Stimulated activated naive B cell treated with anti-CD40 and anti-IgM and Interleukin-4, amounts not matched to agents 10 μg/mL and 1 μg/mL and 100 μg/mL, for 72 hours (primary cell): ENCODE data around the gene RFPL3.
"Not testable (repeated sequence)": the region's sequence is repeated elsewhere in the genome, so short reads cannot be mapped to it uniquely, and the experiment has no call there.

ENCODE experiments used
- ATAC-seq, 2 donors: fragments of 150-1000 bp; cut with Tn5 transposase; replicated peaks; 2 replicates each; pipeline ENCODE4 v1.10.0; 2021; ENCODE audit warnings: moderate library complexity in 1 of 2
- DNase-seq: peaks from one replicate; pipeline ENCODE4 v3.0.0; 2021
- H3K27ac Mint-ChIP-seq: one replicate; pipeline ENCODE4 v1.8.0; 2022; ENCODE audit warnings: mild to moderate bottlenecking, mixed read lengths
- H3K27me3 Mint-ChIP-seq, 2 donors: one replicate each; pipeline ENCODE4 v1.8.0; 2022; ENCODE audit warnings: mixed read lengths in 2 of 2
- H3K36me3 Mint-ChIP-seq, 2 donors: one replicate each; pipeline ENCODE4 v1.8.0; 2022; ENCODE audit warnings: mixed read lengths in 2 of 2, mild to moderate bottlenecking in 1 of 2
- H3K4me1 Mint-ChIP-seq, 2 donors: one replicate each; pipeline ENCODE4 v1.8.0; 2022; ENCODE audit warnings: mixed read lengths in 2 of 2, mild to moderate bottlenecking in 1 of 2
- H3K4me3 Mint-ChIP-seq, 2 donors: one replicate each; pipeline ENCODE4 v1.8.0; 2022; ENCODE audit warnings: mild to moderate bottlenecking in 2 of 2, mixed read lengths in 2 of 2, moderate library complexity in 1 of 2
- H3K9me3 Mint-ChIP-seq, 2 donors: one replicate each; pipeline ENCODE4 v1.8.0; 2022; ENCODE audit warnings: mixed read lengths in 2 of 2, mild to moderate bottlenecking in 1 of 2

Gene RFPL3

DNA sequence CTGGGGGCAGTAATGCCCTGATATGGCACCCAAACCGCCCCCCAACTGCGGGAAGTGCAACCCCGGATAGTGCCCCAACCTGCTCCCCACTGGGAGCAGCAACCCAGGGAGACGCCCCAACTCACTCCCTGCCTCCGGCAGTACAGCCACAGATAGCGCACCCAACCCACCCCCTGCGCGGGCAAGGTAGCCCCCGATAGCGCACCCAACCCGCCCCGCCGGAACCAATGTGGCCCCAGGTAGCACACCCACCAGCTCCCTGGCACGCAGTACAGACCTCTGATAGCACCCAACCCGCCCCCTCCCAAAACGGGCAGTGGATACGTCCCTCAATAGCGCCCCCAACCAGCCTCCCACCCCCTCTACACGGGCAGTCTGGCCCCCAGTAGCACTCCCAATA, 3.8 kb upstream of the RFPL3 start:
- ATAC-seq (no peak), DNase-seq (no peak)
- H3K27me3 Mint-ChIP-seq = peaks cover 4 to 15% of the 10 kb centered on the region in 2 donors
- H3K9me3 Mint-ChIP-seq = peaks cover 8 to 10% of the 10 kb centered on the region in 2 donors
- H3K4me1 Mint-ChIP-seq = no peaks in the 10 kb centered on the region
- H3K27ac Mint-ChIP-seq = no peak overlapping the region
- H3K4me3 Mint-ChIP-seq = no peak overlapping the region
- no peaks in the 10 kb centered on the region for H3K36me3 Mint-ChIP-seq

DNA sequence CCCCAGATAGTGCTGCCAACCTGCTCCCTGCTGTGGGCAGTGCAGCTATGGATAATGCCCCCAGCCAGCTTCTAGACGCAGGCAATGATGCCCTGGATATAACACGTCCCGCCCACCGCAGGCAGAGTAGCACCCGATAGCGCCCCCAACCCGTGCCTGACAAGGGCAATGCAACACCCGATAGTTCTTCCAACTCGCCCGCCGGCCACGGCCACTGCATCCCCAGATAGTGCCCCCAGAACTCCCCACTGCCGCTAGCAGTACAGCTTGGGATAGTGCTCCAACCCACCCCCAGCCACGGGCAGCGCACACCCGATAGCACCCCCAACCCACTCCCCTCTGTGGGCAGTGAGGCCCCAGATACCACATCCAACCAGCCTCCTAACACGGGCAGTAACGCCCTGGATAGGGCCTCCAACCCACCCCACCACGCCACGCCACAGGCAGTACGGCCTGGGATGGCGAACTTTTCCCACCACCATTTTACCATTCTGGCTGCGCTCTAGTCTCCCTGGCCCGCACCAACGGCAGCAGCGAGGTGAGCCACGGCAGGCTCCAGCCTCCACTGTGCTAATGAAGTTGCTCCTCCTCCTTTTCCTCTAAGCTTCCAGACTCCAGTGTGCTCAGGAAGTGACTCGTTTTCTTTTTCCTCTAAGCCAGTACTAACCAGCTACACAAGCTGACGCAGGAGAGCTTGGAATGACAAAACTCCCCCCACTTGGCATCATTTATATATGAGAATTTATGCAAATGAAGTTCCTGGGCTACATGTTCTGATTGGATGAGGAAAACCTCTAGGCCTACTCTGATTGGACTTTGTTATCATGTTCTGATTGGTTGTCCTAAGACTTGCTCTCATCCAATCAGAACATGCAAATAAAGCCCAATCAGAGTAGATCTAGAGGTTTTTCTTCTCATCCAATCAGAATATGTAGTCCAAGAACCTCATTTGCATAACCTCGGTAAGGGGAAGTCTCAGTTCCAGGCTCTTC, 3.0 kb upstream of the RFPL3 start:
- peaks cover 4 to 15% of the 10 kb centered on the region in 2 donors for H3K27me3 Mint-ChIP-seq
- no peak overlapping the region for H3K27ac Mint-ChIP-seq
- H3K4me1 Mint-ChIP-seq = no peaks in the 10 kb centered on the region
- no peak for DNase-seq
- peaks cover 0 to 3% of the 10 kb centered on the region in 2 donors for H3K36me3 Mint-ChIP-seq
- peak in 1 of 2 donors; percentile 31 for ATAC-seq
- peaks cover 8 to 10% of the 10 kb centered on the region in 2 donors for H3K9me3 Mint-ChIP-seq
- H3K4me3 Mint-ChIP-seq = no peak overlapping the region

DNA sequence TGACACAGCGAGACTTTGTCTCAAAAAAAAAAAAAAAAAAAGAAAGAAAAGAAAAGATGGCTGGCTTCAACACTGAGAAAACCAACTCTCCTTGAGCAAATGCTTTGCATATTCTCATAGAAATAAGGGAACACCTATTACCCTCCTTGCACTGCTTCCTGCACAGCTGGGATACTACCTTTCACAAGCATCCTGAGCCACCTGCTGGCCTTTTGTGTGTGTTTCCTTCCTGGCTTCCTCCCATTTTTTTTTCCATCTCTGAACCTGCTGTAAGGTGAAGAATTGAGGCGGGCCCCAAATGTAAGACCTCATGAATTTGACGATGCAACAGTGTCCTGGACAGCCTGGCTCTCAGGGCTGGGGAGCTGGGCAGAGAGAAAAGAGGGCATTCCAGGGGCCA, 1.9 kb upstream of the RFPL3 start:
- H3K27me3 Mint-ChIP-seq = peaks cover 4 to 15% of the 10 kb centered on the region in 2 donors
- no peak overlapping the region for H3K4me3 Mint-ChIP-seq
- peaks cover 8 to 10% of the 10 kb centered on the region in 2 donors for H3K9me3 Mint-ChIP-seq
- DNase-seq (no peak), ATAC-seq (no peak)
- peaks cover 0 to 10% of the 10 kb centered on the region in 2 donors for H3K36me3 Mint-ChIP-seq
- H3K27ac Mint-ChIP-seq = no peak overlapping the region
- H3K4me1 Mint-ChIP-seq = no peaks in the 10 kb centered on the region

DNA sequence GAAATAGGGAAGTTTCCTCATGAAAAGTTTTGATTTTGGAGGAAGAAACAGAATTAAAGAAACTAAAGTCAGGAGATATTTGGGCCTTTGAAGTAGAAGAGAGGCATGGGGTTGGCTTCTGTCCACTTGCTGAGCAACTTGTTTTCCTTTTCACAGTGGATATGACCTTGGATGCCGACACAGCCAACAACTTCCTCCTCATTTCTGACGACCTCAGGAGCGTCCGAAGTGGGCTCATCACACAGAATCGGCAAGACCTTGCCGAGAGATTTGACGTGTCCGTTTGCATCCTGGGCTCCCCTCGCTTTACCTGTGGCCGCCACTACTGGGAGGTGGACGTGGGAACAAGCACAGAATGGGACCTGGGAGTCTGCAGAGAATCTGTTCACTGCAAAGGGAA, 2.4 kb downstream of the RFPL3 start:
- not testable (repeated sequence) for H3K27ac Mint-ChIP-seq, H3K9me3 Mint-ChIP-seq, H3K4me3 Mint-ChIP-seq, ATAC-seq, H3K4me1 Mint-ChIP-seq, DNase-seq
- peaks cover 0 to 14% of the 10 kb centered on the region in 2 donors for H3K36me3 Mint-ChIP-seq
- peaks cover 4 to 21% of the 10 kb centered on the region in 2 donors for H3K27me3 Mint-ChIP-seq

DNA sequence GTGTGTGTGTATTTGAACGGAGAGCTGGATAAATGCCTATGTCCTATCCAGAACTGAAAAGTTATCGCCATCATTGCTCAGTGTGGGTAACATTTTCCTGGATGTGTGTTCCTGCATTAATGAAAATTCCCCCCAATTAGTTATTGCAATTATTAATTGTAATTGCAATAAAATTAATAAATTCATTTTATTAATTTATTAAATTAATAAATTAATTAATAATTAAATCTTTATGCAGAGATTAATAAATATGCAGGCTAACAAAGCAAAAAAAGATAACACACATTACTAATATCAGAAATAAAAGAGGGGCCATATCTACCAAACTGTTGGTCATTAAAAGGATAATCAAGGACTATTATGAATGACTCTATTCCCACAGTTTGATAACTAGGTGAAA, 3.6 kb downstream of the RFPL3 start:
- peaks cover 4 to 22% of the 10 kb centered on the region in 2 donors for H3K27me3 Mint-ChIP-seq
- DNase-seq = no peak
- H3K9me3 Mint-ChIP-seq = no peaks in the 10 kb centered on the region
- H3K27ac Mint-ChIP-seq = no peak overlapping the region
- no peak for ATAC-seq
- no peaks in the 10 kb centered on the region for H3K4me1 Mint-ChIP-seq
- H3K4me3 Mint-ChIP-seq = no peak overlapping the region
- H3K36me3 Mint-ChIP-seq = peaks cover 0 to 14% of the 10 kb centered on the region in 2 donors

DNA sequence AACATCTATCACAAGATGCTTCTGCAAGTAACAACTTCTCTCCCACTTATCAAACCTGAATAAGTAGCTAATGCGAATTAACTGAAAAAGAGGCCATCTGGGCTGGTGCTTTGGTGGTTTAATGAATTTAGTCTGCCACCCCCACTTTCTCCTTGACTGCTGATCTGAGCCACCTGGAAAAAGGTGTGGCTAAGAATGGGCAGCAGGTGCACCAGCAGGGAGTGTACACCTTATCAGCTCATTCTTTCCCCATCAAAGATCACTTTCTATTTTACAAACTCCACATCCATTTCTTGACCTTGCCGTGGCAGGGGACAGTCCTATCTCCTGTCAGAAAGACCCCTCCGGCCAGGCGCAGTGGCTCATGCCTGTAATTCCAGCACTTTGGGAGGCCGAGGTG, 6.5 kb downstream of the RFPL3 start:
- Mint-ChIP-seq H3K36me3 (peaks cover 0 to 23% of the 10 kb centered on the region in 2 donors), H3K4me3 (no peak overlapping the region), H3K9me3 (no peaks in the 10 kb centered on the region), H3K27ac (peak overlapping the region; percentile 28), H3K27me3 (peaks cover 8 to 13% of the 10 kb centered on the region in 2 donors), H3K4me1 (no peaks in the 10 kb centered on the region)
- ATAC-seq (no peak), DNase-seq (no peak)

DNA sequence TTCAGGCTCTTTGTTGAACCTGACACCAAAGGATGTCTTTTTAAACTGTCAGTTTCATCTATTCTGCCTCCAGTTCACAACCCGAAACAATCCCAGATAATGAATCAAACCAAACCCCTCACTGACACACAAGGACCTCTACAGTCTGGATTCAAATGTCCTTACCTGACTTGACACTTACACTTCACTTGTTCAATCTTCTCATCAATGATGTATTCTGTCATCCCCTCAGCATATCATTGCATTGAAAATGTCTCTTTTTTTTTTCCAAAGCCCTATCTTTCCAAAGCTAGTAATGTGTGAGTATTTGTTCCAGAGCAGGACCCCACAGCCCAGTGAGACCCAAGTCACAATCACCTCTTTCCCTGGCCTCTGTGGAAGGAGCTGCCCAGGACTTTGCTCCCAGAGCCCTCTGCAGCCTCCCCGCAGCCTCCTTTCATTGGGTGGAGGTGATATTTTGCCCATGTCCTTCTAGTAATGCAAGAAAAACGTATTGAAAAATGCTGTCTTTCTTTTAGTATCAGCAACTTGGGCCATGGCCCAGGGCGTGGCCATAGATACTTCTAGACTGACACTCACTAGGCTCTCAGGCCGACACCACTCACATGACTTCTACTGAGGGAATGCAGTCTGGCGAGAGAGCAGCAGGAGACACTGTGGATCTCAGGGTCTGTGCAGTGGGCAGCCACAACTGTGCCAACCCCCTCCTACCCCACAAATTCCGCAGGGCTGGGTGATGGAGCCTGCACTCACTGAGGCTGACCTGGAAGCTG, 18.2 kb downstream of the RFPL3 start:
- Mint-ChIP-seq H3K36me3 (peaks cover 9 to 36% of the 10 kb centered on the region in 2 donors), H3K27ac (no peak overlapping the region), H3K4me1 (no peaks in the 10 kb centered on the region), H3K4me3 (no peak overlapping the region), H3K27me3 (no peaks in the 10 kb centered on the region), H3K9me3 (no peaks in the 10 kb centered on the region)
- ATAC-seq = no peak
- no peak for DNase-seq

DNA sequence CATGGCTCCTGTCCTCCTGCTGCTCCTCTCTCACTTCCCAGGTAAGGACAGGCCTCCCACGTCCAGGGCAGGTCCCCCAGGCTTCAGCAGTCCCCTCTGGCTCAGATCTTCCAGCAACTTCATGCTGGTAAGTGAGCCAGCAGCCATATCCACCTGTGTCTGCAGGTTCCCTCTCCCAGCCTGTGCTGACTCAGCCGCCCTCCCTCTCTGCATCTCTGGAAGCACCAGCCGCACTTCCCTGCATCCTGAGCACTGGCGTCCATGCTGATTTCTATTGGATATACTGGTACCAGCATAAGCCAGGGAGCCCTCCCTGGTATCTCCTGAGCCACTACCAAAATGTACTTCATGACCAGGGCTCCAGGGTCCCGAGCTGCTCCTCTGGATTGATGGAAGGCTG, 19.0 kb downstream of the RFPL3 start:
- H3K27ac Mint-ChIP-seq = no peak overlapping the region
- no peak for ATAC-seq
- no peaks in the 10 kb centered on the region for H3K27me3 Mint-ChIP-seq
- H3K36me3 Mint-ChIP-seq = peaks cover 9 to 41% of the 10 kb centered on the region in 2 donors
- H3K9me3 Mint-ChIP-seq = no peaks in the 10 kb centered on the region
- H3K4me1 Mint-ChIP-seq = no peaks in the 10 kb centered on the region
- no peak for DNase-seq
- H3K4me3 Mint-ChIP-seq = no peak overlapping the region

DNA sequence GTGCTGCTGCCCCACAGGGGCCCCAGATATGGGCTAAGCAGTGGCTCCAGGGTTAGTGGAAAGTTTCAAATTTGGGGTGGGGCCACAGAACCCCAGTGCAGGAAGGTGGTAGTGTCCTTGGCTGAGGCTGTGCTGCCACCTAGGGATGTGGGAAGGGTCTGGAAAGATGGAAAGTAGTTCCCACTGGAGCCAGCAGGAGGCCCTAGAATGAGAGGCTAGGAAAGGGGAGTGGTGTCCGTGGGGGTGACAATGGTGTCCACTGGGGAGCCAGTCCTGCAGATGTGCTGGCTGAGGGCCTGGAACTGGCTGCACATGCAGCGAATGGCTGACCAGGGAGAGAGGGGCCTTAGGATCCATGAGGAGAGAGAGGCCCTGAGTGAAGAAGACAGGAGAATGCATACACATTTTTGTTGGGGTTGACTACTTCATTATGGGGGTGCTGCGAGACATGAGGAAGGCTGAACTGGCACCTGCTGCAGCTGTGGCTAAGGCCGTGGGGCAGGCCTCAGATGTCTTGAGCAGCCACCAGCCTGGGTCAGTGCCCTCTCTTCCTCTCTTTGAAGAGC, 21.1 kb downstream of the RFPL3 start:
- Mint-ChIP-seq H3K4me3 (no peak overlapping the region), H3K36me3 (peaks cover 9 to 43% of the 10 kb centered on the region in 2 donors), H3K27me3 (no peaks in the 10 kb centered on the region), H3K4me1 (no peaks in the 10 kb centered on the region), H3K27ac (peak overlapping the region; percentile 57), H3K9me3 (no peaks in the 10 kb centered on the region)
- peak in 1 of 2 donors; percentile 34 for ATAC-seq
- DNase-seq = no peak

DNA sequence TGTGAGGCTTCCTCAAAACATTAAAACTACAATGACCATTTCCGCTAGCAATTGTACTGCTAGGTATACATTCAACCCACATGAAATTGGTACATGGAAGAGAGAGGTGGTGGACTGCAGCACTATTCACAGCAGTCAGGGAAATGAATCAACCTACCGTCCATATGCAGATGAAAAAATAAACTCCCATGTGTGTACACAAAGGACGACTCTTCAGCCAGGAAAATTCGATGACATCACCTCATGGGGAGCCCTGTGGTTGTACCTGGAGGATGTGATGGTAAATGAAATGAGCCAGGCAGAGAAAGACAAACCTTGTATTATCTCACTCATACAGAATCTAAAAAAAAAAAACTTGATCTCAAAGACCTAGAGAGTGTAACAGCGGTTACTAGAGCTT, 23.3 kb downstream of the RFPL3 start:
- Mint-ChIP-seq H3K27me3 (no peaks in the 10 kb centered on the region), H3K36me3 (peaks cover 7 to 50% of the 10 kb centered on the region in 2 donors), H3K27ac (no peak overlapping the region), H3K9me3 (no peaks in the 10 kb centered on the region), H3K4me3 (no peak overlapping the region), H3K4me1 (no peaks in the 10 kb centered on the region)
- ATAC-seq = no peak
- DNase-seq = no peak

DNA sequence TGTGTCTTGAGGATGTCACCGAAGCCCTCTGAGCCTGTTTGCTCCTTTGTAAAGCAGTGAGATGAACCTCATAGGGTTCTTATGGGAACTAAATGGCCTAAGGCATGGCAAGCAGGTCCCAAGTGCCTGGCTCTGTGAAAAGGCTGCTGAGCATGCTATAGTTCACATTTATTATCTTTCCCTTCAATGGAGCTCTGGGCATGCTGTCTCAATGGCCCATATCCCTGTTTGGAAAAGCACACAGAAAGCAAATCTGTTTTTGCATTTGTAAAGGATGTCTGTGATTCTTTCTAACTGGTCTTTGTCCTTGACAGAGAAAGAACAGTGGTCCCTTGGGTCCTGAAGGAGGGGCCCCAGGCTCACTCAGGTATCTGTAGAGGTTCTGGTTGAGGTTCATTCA, 28.0 kb downstream of the RFPL3 start:
- Mint-ChIP-seq H3K4me3 (no peak overlapping the region), H3K4me1 (peaks cover 0 to 1% of the 10 kb centered on the region in 2 donors), H3K27ac (no peak overlapping the region), H3K36me3 (peaks cover 13 to 62% of the 10 kb centered on the region in 2 donors), H3K27me3 (no peaks in the 10 kb centered on the region), H3K9me3 (no peaks in the 10 kb centered on the region)
- DNase-seq (no peak), ATAC-seq (no peak)

DNA sequence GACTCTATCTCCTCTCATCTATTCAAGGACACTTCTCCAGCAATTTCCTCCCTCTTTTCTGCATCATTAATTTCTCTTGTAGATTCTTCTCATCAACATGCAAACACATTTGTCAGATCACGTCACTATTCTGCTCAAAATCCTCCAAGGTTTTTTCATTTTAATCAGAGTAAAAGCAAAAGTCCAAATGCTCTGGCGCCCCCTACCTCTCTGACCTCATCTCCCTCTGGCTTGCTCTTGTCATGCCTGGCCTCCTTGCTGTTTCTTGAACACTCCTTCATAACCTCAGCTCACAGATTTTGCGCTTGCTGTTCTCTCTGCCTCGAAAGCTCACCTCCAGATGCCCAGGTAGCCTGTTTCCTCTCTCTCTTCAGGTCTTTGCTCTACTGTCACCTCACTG, 32.0 kb downstream of the RFPL3 start:
- Mint-ChIP-seq H3K36me3 (peaks cover 19 to 74% of the 10 kb centered on the region in 2 donors), H3K27me3 (no peaks in the 10 kb centered on the region), H3K27ac (no peak overlapping the region), H3K4me1 (peaks cover 0 to 1% of the 10 kb centered on the region in 2 donors), H3K9me3 (no peaks in the 10 kb centered on the region), H3K4me3 (no peak overlapping the region)
- ATAC-seq (peak in 1 of 2 donors; percentile 57), DNase-seq (no peak)

DNA sequence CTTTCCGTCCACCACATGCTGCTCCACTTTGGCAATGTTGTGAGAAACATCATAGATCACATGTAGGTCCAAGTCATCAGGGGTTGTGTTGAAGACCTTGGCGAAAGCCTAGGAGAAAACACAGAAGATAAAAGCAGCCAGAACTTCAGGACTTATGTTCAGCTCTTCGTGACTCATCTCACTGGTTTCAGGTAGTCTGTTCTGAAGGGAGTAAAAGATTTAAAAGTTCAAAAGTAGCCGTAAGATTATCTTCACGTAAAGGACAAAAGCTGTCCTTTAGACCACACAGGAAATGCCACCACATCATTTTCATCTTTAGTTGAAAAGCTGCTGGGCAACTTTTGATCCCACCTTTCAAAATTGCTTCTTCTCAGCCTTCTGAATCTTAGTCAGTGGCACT, 37.4 kb downstream of the RFPL3 start:
- no peaks in the 10 kb centered on the region for H3K27me3 Mint-ChIP-seq
- DNase-seq = no peak
- peaks cover 23 to 63% of the 10 kb centered on the region in 2 donors for H3K36me3 Mint-ChIP-seq
- no peak for ATAC-seq
- H3K27ac Mint-ChIP-seq = no peak overlapping the region
- no peak overlapping the region for H3K4me3 Mint-ChIP-seq
- H3K4me1 Mint-ChIP-seq = peaks cover 0 to 2% of the 10 kb centered on the region in 2 donors
- no peaks in the 10 kb centered on the region for H3K9me3 Mint-ChIP-seq

DNA sequence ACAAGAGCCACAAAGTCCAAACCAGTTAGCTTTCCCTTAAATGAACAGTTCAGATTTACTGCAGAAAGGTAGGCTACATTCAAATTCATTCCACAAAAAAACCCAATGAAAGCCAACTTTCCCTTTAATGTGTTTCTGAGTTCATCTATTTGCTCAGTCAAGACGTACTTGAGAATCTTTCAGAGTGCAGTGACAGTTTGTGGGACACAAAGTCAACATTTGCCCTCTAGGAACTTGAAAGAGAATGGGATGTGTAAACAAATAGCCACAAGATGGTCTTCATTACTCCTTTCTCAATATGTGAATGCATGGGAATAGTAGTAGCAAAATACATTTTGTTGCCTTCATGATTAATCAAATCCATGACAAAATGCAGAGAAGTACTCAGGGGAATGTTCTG, 38.6 kb downstream of the RFPL3 start:
- Mint-ChIP-seq H3K4me3 (no peak overlapping the region), H3K27me3 (no peaks in the 10 kb centered on the region), H3K36me3 (peaks cover 29 to 66% of the 10 kb centered on the region in 2 donors), H3K27ac (no peak overlapping the region), H3K4me1 (peaks cover 0 to 2% of the 10 kb centered on the region in 2 donors), H3K9me3 (no peaks in the 10 kb centered on the region)
- DNase-seq (no peak), ATAC-seq (no peak)
